Left colon (tissue), 2 donors: ENCODE measurements around the gene KRTAP12-1. TPM values are rescaled to one million over a fixed set of nuclear protein-coding genes. Genes with fewer than 3 reads are reported as not detected.
"Not testable (repeated sequence)": the region's sequence is repeated elsewhere in the genome, so short reads cannot be mapped to it uniquely, and the experiment has no call there.

Experiments used
- ATAC-seq: fragments of 200-7000 bp; cut with Tn5 transposase; one replicate; pipeline ENCODE4 v1.9.1; 2020; ENCODE audit warnings: mild to moderate bottlenecking, moderate library complexity
- DNase-seq, 2 donors: peaks; one replicate each; pipeline ENCODE4 v3.0.0-alpha.2; 2020
- intact Hi-C, 2 donors: fragments of 100-400 bp; cut with DNase I in 1 of 2; cut with micrococcal nuclease in 1 of 2; formaldehyde crosslinking; loops; one replicate each; pipeline versions ENCODE4 v1.11.2 to v1.14.0; 2022; cut with DNase I, micrococcal nuclease
- total RNA-seq, 2 donors: library from RNA; stranded (reverse); fragmentation: NEBNext Ultra II Directional; extraction: Animal tissue kit (Norgen Biotek cat#: 25700); gene quantifications; one replicate each; pipeline ENCODE4 v1.2.1, GENCODE V29; 2021
- donor health status: DM: no; HTN: no; CAD: no.
- donor health status: DM: yes; HTN: yes; CAD: no.

KRTAP12-1 gene
- total RNA-seq, 2 donors from 2014 or later = not detected

DNA sequence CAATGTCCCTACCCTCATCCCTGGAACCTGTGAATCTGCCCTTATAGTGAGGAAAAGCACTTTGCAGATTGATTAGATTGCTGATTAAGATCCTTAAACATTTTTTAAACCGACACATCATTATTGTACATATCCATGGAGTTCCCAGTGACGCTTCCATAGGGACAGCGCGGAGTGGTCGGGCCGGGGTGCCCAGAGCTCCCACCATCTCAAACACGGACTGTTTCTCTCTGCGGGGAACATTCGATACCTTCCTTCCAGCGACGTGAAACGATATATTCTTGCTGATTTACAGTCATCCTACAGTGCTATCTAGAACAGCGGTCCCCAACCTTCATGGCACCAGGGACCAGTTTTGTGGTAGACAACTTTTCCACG is 19.0 kb upstream of the KRTAP12-1 start:
- no peak for ATAC-seq
- intact Hi-C loops = no loop called here
- no peak for DNase-seq

DNA sequence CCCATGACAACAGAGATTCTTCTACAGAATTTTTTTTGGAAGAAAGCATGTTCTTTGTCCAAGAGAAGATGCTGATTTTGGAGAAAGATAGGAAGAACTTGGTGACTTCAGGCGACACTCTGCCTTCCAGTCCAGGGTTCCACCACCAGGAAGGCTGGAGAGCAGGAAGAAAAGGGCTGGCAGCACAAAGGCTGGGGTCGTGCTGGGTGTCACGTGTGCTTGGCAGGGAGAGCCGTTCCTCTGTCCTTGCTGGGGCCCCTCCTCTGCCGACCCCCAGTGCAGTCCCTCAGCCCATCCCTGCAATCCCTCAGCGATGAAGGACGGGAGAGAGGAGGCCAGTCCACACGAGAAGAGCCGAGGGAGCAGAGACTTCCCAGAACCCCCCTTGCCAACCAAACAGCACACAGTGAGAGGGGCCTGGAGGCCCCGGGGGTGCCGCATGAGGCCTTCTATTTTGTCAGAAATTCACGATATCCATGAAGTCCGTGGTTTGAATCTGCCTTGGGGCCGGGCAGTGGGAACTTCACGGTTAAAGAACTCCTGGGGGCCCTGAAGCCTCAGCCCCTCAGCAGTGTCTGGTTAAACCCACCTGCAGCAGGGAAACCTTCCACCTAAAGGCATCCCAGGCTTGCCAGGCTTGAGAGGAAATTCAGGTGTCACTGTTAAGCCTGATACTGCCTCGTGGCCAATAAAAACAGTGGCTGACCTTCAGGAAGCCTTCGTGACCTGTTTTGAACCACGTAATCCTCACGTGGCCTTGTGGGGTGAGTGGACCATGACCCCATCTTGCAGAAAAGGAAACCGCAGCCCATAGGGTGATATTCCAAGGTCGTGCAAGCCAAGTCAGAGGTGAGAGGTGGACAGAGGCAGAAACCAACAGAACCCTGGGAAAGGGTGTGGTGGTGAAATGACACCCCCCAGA is 18.4 kb upstream of the KRTAP12-1 start:
- DNase-seq = no peak
- ATAC-seq = no peak
- intact Hi-C loops = no loop called here

DNA sequence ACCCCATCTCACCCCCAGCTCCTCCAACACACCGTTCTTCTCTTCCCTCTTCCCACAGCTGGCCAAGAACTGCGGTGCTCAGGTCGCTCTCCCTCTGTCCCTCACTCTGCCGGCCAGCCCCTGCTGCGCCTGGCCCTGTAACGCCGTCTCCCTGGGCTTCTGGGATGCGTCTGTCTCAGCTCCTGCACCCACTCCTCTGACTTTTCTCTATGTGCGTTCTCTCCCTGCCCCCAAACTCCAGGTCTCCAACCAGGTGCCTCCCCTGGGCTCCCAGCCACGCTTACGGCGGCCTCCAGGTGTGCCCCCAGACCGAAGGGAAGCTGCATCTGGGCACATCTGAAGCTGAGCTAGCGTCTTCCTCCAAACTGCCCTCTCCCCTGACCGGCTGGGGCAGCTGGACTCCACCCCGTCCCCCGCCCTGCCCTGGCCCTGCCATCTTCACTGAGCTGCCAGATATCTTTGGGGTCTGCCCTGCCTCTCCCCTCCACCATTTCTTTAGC is 17.6 kb upstream of the KRTAP12-1 start:
- DNase-seq (no peak), ATAC-seq (no peak)
- intact Hi-C loops = no loop called here

DNA sequence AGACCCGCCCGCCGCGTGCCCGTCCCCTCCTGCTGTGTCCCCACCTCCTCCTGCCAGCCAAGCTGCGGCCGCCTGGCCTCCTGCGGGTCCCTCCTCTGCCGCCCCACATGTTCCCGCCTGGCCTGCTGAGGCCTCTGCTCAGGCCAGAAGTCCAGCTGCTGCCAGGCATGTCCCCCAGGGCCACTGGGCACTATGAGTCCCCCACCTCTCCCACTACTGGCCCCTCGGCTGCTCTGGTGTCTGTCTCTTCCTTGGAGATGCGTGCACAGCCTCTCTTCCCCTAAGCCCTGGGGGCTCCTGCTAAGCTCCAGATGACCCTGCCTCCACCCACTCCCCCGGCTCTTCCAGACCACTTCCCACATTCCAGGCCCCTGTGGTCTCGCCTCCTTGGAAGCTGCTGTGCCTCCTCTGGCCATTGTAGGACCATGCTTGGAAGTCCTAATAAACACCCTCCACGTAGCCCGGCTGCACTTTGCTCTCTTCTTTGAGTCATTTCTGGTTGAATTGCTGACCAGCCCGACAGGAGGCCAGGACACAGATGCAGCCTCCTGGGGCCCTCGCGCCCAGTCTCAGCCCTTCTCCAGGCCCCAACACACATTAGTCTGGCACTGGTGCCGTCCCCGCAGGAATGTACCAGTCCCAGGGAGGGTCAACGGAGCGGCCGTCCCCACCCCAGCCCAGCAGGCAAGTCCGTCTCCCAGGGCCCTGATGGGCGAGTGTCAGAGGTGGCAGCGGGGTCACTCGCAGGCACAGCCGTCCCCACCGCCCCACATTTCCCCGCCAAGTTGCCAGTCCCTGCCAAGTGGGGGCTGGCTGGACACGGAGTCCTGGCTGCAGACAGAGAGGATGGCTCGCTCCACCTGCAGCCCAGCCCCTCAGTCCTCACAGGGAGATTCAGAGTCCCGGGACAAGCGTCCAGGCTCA is 16.1 kb upstream of the KRTAP12-1 start:
- ATAC-seq (no peak), DNase-seq (no peak)

DNA sequence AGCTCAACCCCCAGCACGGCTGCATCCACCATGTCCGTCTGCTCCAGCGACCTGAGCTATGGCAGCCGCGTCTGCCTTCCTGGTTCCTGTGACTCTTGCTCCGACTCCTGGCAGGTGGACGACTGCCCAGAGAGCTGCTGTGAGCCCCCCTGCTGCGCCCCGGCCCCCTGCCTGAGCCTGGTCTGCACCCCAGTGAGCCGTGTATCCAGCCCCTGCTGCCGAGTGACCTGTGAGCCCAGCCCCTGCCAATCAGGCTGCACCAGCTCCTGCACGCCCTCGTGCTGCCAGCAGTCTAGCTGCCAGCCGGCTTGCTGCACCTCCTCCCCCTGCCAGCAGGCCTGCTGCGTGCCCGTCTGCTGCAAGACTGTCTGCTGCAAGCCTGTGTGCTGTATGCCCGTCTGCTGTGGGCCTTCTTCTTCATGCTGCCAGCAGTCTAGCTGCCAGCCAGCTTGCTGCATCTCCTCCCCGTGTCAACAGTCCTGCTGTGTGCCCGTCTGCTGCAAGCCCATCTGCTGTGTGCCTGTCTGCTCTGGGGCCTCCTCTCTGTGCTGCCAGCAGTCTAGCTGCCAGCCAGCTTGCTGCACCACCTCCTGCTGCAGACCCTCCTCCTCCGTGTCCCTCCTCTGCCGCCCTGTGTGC is 15.3 kb upstream of the KRTAP12-1 start, which contains the start of gene KRTAP10-12:
KRTAP10-12 (plus strand) TSS at position 1 of the 639 bp plus-strand sequence; CDS start at position 31, 30 bp downstream.
- DNase-seq, ATAC-seq, intact Hi-C loops: not testable (repeated sequence)

More for the DNA sequence above, 16.1 kb upstream of the KRTAP12-1 start:
- intact Hi-C loops = no loop called here

DNA sequence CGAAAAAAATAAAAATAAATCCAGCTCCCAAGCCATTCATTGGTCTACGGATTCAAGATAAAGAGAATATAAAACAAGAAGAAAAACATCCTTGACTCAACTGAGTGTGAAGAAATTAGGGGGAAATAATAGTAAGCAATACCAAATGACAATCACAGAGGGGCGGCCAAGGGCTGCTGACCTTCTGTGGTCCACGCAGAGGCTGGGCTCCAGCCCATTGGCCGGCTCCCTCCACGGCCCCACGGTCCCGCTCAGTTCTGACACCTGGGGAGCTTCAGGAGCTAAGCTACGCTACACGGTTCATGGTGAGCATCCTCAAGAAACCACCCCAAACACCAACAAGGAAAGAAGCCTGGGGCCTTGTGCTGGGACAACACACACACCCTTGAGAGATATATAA is 14.6 kb upstream of the KRTAP12-1 start:
- intact Hi-C loops = no loop called here
- ATAC-seq = no peak

DNA sequence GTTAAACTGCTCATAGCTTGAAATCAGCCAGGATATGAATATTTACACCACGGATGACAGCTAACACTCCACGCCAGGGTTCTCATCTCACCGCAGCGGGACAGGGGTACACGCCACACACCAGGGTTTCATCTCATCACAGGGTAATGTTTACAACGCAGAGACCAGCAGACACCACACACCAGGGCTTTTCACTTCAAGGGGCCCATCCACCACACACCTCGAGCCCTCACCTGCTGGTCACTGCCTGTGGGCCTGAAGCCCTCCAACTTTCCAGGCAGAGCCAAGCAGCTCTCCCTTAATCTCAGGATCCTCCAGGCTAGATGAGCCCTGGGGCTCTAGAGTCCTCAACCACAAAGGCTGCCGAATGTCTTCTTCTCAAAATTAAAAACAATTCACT is 13.7 kb upstream of the KRTAP12-1 start:
- intact Hi-C loops = no loop called here
- ATAC-seq (no peak), DNase-seq (no peak)

More for the DNA sequence above, 14.6 kb upstream of the KRTAP12-1 start:
- no peak for DNase-seq

DNA sequence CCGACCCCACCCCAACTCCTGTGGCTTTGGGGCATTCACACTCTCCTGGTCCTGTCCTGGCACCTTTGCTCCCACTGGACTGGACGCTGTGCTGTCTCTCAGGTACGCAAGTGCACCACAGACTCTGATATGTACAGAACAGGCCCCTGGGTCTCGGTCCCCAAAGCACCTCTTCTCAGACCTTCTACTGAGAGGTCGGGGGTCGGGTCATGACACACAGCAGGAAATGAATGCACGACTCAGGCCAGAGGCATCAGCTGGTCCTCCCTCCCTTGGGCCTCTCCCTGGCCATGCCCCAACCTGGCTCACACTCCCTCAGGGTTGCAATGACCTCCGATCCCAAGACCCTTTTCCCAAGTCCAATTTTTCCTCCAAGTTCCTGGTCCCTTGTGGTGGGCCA is 13.2 kb upstream of the KRTAP12-1 start:
- intact Hi-C loops = no loop called here
- ATAC-seq = no peak
- no peak for DNase-seq

DNA sequence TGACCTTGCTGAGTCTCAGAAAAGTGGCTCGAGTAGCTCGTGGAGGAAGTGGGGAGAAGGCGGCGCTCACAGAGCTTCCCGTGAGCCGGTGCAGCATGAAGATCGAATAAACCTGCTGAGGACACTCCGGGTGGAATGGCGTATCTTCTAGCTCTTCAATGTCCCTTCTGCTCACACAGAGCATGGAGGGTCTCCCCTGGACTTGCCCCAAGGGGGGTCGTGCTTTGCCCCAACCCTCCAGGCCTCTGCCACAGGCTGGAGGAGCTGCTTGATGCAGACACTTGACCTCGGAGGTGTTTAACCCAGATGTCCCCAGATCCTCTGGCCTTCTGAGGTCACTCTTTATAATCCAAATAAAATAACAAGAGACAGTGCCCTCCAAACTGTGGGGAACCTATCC is 12.8 kb upstream of the KRTAP12-1 start:
- DNase-seq (no peak), ATAC-seq (no peak)
- intact Hi-C loops = no loop called here

DNA sequence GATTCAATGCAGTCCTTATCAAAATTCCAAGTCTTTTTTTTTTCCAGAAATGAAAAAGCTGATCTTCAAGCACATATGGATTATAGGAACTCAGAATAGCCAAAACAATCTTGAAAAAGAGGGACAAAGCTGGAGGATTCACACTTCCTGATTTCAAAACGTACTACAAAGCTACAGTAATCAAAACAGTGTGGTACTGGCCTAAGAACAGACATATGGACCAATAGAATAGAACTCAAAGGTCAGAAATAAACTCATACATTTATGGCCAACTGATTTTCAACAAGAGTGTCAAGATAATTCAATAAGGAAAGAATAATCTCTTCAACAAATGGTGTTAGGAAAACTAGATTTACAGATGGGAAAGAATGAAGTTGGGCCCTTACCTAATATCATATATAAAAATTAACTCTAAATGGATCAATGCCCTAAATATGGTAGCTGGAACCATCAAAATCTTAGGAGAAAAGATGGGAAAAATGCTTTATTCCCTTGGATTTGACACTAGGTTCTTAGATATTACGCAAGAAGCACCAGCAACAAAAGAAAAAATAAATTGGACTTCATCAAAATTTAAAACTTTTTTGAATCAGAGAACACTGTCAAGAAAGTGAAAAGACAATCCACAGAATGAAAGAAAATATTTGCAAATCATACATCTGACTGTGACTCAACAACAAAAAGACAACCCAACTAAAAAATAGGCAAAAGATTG is 11.0 kb upstream of the KRTAP12-1 start:
- no peak for ATAC-seq
- DNase-seq = no peak
- intact Hi-C loops = no loop called here

DNA sequence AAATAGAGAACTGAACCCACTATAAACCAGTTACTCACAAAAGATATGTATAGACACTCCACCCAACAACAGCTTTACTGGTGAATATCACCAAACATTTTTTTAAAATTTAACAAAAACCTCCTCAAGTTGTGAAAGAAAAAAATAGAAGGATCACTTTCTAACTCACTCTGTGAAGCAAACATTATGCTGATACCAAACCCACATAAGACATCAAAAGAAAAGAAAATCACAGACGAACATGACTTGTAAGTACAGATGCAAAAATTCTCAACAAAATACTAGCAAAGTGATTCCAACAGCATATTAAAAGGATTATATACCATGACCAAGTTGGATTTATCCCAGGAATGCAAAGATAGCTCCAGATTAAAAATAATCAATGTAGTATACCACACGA is 9.7 kb upstream of the KRTAP12-1 start:
- no peak for DNase-seq
- intact Hi-C loops = no loop called here
- ATAC-seq = no peak

DNA sequence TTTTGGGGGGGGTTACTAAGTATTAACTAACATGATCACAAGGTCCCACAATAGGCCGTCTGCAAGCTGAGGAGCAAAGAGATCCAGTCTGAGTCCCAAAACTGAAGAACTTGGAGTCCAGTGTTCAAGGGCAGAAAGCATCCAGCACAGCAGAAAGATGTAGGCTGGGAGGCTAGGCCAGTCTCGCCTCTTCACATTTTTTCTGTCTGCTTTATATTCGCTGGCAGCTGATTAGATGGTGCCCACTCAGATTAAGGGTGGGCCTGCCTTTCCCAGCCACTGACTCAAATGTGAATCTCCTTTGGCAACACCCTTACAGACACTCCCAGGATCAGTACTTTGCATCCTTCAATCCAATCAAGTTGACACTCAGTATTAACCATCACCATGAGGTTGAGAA is 7.8 kb upstream of the KRTAP12-1 start:
- ATAC-seq, DNase-seq, intact Hi-C loops: not testable (repeated sequence)

DNA sequence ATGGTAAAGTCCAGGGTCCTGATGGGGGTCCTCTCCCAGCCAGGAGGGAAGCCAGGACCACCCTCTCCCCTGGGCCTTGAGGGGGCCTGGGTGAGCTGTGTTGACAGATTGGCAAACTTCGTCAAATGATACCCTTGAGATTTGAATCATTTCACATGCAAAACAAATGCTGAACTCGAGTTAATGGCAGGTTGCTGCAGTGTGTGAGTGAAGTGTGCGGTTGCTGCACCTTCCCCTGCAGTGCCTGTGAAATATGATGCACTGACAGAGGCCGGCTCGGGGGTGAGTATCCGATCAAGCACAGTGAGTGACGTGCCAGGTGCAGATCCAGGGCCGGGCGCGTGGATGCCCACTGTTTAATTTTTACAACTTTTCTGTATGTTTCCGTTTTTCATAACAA is 5.7 kb upstream of the KRTAP12-1 start:
- DNase-seq = no peak
- intact Hi-C loops = no loop called here
- no peak for ATAC-seq

DNA sequence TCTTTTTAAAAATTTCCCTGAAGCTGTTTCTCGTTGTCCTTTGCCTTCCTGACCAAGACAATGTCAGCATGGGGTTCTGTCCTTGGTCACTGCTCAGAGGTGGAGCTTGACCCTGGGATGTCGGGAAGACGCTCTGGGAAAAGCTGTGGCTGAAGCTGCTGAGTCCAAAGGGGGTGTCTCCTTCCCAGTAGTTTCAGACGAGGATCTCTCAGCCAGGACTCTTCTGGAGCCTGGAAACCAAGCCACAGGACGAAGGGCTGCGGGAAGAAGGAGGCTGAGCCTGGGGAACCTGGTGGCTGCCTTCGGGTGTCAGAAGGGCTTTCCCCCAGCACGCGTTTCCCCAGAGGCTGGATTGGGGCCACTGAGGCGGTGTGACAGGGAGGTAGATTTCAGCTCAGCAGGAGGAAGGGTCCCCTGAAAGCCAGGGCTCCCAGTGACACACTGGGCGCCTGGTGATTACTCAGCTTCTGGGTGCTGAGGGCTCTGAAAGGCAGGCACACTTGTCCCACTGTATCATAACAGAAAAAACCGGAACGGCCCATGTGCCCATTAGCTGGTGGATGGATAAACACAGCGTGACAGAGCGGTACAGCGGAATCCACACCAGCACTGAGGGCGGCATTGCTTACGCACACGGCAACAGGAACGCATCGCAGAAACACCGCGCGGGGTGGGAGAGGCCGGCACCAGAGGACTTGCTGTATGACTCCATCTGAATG is 5.0 kb upstream of the KRTAP12-1 start:
- intact Hi-C loops = no loop called here
- DNase-seq = no peak

DNA sequence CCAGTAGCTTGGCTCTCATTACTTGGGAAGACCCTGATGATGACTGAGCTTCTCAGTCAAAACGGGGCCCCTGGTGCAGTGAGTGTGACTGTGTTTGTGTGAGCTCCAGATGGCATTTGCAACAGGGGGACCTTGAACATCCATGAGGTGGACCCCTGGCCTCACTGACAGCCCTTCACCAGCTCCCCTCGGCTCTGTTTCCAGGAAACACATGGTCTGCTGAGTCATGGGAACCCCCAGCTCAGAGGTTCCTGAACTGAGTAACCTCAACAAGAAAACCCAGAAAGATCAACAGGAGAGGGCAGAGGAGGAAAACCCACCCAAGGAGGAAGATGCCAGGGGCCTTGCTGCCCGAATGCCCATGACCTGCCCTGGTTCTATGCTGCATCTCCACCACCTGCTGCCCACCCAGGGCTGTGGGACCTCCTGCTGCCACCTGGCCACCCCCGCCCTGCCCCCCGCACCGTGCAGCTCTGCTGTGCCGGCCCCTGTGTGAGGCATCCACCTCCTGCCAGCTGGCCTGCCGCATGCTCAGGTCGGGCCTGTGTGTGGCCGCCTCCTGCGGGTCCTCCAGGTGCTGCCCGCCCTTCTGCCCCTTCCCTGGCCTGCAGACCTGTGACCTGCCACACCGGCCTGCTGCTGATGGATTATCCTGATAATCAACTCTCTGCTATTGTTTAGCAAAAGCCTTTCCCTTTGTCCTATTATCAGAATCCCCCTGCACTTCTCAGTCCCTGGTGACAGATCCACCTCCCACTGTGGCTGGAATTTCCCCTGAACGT is 4.2 kb upstream of the KRTAP12-1 start:
- no peak for DNase-seq
- ATAC-seq = no peak
- intact Hi-C loops = no loop called here

More for the DNA sequence above, 5.0 kb upstream of the KRTAP12-1 start:
- ATAC-seq = no peak

DNA sequence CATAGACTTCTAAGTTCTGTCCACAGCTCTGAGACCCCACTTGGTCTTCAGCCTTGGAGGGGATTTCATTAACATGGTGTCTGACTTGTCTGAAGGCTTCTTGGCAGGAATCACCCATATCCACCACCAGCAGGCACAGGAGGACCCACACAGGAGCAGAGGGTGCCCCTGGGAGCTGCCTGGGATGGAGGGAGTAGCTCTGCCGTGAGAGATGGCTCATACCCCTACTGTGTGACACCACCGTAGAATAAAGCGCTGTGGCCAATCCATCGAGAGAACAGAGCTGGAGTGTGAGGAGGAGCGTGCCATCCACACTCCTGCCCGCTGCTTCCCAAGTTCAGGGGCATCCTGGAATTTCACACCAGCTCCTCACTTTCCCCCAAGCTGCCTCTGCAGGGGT is 3.1 kb upstream of the KRTAP12-1 start:
- ATAC-seq, DNase-seq, intact Hi-C loops: not testable (repeated sequence)

DNA sequence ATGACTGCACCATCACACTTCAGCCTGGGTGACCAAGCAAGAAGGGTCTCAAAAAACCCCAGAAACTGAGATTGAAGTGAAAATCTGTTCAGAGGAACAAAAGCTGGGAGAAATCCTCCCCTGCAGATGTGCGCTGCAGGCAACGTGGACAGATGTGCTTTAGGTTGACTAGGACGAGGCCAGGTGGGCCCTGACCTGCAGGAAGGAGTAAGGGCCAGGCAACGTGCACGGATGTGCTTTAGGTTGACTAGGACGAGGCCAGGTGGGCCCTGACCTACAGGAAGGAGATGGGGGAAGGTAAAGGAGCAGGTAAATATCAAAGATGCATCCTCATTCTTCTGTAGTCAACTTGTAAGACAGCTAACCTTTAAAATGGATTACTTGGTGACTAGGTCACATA is 2.5 kb upstream of the KRTAP12-1 start:
- no peak for ATAC-seq
- intact Hi-C loops = no loop called here
- no peak for DNase-seq
